CD4-positive, alpha-beta T cell treated with Interleukin-17A for 1 hour (primary cell): ENCODE data around the gene THBS1.

Experiments
- DNase-seq: peaks from one replicate; pipeline ENCODE4 v3.0.0-alpha.2; 2020

The THBS1 gene

GRCh38 chr15:39609166-39609916, 28.5 kb downstream of the THBS1 start:
- no peak for DNase-seq

GRCh38 chr15:39610665-39611064, 29.8 kb downstream of the THBS1 start:
- no peak for DNase-seq

- no peak for DNase-seq
Measured at GRCh38 chr15:39613271-39613670, 32.4 kb downstream of the THBS1 start.

- DNase-seq = no peak
Measured at GRCh38 chr15:39613861-39614260, 33.0 kb downstream of the THBS1 start.

- DNase-seq = no peak
Measured at GRCh38 chr15:39616731-39617455, 36.0 kb downstream of the THBS1 start.

GRCh38 chr15:39618063-39618823, 37.4 kb downstream of the THBS1 start:
- no peak for DNase-seq

GRCh38 chr15:39621210-39621609, 40.3 kb downstream of the THBS1 start:
- no peak for DNase-seq

GRCh38 chr15:39621976-39622375, 41.1 kb downstream of the THBS1 start:
- no peak for DNase-seq

- DNase-seq = no peak
Measured at GRCh38 chr15:39622660-39623516, 42.0 kb downstream of the THBS1 start.

- peak; percentile 81 for DNase-seq
Measured at GRCh38 chr15:39623529-39623931, 42.7 kb downstream of the THBS1 start.

GRCh38 chr15:39624806-39625205, 43.9 kb downstream of the THBS1 start:
- peak; percentile 89 for DNase-seq

- DNase-seq = no peak
Measured at GRCh38 chr15:39625451-39625850, 44.6 kb downstream of the THBS1 start.

GRCh38 chr15:39625856-39626255, 45.0 kb downstream of the THBS1 start:
- no peak for DNase-seq

- DNase-seq = no peak
Measured at GRCh38 chr15:39627451-39628143, 46.7 kb downstream of the THBS1 start.

GRCh38 chr15:39628144-39628508, 47.2 kb downstream of the THBS1 start:
- DNase-seq = no peak

GRCh38 chr15:39628546-39629257, 47.8 kb downstream of the THBS1 start:
- no peak for DNase-seq

- DNase-seq = peak; percentile 76
Measured at GRCh38 chr15:39629371-39629770, 48.5 kb downstream of the THBS1 start.

- DNase-seq = no peak
Measured at GRCh38 chr15:39629906-39630305, 49.0 kb downstream of the THBS1 start.

GRCh38 chr15:39631357-39631756, 50.5 kb downstream of the THBS1 start:
- no peak for DNase-seq

- no peak for DNase-seq
Measured at GRCh38 chr15:39638041-39638440, 57.2 kb downstream of the THBS1 start.

- DNase-seq = no peak
Measured at GRCh38 chr15:39639037-39639436, 58.2 kb downstream of the THBS1 start.
